ENCODE measurements around the gene PANX3.

The PANX3 gene

DNA sequence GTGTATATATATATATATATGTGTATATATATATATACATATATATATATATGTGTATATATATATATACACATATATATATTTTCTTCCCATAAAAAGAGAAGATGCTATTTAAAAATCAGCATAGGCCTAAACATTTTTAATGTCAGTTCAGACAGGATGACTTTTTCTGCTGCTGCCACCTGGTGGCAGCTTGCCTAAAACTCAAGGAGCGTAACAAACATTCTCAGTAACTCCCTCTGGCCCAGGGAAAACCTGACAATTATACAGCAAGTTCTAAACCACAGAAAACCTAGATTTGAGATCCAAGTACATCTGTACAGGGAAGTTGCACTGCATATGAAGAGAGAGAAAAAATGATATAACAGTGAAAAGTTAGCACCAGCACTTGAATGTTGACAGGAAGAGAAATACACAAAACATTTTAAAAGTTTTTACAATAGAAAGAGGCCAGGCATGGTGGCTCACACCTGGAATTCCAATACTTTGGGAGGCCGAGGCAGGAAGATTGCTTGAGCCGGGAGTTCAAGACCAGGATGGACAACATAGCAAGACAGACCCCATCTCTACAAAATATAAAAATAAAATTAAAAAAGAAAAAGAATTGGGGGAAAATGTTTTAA is 24.9 kb upstream of the PANX3 start:
- TF ChIP-seq, protein P1, sequence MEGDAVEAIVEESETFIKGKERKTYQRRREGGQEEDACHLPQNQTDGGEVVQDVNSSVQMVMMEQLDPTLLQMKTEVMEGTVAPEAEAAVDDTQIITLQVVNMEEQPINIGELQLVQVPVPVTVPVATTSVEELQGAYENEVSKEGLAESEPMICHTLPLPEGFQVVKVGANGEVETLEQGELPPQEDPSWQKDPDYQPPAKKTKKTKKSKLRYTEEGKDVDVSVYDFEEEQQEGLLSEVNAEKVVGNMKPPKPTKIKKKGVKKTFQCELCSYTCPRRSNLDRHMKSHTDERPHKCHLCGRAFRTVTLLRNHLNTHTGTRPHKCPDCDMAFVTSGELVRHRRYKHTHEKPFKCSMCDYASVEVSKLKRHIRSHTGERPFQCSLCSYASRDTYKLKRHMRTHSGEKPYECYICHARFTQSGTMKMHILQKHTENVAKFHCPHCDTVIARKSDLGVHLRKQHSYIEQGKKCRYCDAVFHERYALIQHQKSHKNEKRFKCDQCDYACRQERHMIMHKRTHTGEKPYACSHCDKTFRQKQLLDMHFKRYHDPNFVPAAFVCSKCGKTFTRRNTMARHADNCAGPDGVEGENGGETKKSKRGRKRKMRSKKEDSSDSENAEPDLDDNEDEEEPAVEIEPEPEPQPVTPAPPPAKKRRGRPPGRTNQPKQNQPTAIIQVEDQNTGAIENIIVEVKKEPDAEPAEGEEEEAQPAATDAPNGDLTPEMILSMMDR (IDR thresholded peaks at IDR 0.05; ENCODE audit: insufficient read depth, low read length, poor library complexity, severe bottlenecking) = peak; percentile 67
- no peak for TF ChIP-seq EZH2phosphoT487 (conservative IDR thresholded peaks at IDR 0.05; ENCODE audit: low read length)
- Histone ChIP-seq H3K36me3 (ENCODE audit: low read length) (no peaks in the 10 kb centered on the region), H3K4me2 (ENCODE audit: low read depth, low read length, poor library complexity, severe bottlenecking) (no peak overlapping the region), H3K79me2 (ENCODE audit: insufficient read depth, low read length) (no peaks in the 10 kb centered on the region), H3F3A (ENCODE audit: insufficient read depth) (no peaks in the 10 kb centered on the region), H3K4me3 (ENCODE audit: insufficient read depth, low read length, poor library complexity, severe bottlenecking) (no peak overlapping the region), H2AFZ (ENCODE audit: low read depth, low read length, severe bottlenecking) (no peak overlapping the region), H4K20me1 (ENCODE audit: low read depth, low read length) (no peaks in the 10 kb centered on the region), H3K27me3 (ENCODE audit: low read length) (no peaks in the 10 kb centered on the region), H3K9me2 (replicated peaks; ENCODE audit: insufficient read depth, low read length) (no peaks in the 10 kb centered on the region), H3K9me3 (ENCODE audit: insufficient read depth, low read length) (no peaks in the 10 kb centered on the region), H3K27ac (ENCODE audit: low read depth, low read length) (no peak overlapping the region), H3K9ac (ENCODE audit: low read length) (no peak overlapping the region)

DNA sequence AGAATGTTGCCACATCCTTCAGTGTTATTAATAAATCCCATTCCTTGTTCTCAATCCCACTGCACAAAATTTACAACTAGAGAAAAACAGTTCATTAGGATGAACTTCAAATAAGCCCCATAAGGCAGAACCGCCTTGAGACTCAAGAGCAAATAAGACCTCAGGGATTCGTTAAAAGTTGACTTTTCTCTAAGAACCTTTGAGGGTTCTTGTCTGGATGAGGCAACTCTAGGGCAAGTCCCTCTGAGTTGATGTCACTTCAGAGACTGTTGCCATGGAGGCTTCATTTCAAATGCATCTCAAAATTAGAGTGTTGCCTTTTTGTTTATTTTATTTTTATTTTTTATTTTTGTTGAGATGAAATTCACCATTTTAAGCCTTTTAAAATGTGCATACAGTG is 19.8 kb upstream of the PANX3 start:
- Histone ChIP-seq H3K4me2 (ENCODE audit: low read depth, low read length, poor library complexity, severe bottlenecking) (no peak overlapping the region), H3K9ac (ENCODE audit: low read length) (no peak overlapping the region), H3K9me3 (ENCODE audit: insufficient read depth, low read length) (no peaks in the 10 kb centered on the region), H3K9me2 (replicated peaks; ENCODE audit: insufficient read depth, low read length) (no peaks in the 10 kb centered on the region), H2AFZ (ENCODE audit: low read depth, low read length, severe bottlenecking) (no peak overlapping the region), H3K36me3 (ENCODE audit: low read length) (no peaks in the 10 kb centered on the region), H4K20me1 (ENCODE audit: low read depth, low read length) (no peaks in the 10 kb centered on the region), H3K4me3 (ENCODE audit: insufficient read depth, low read length, poor library complexity, severe bottlenecking) (no peak overlapping the region), H3K27ac (ENCODE audit: low read depth, low read length) (no peak overlapping the region), H3F3A (ENCODE audit: insufficient read depth) (no peaks in the 10 kb centered on the region), H3K79me2 (ENCODE audit: insufficient read depth, low read length) (no peaks in the 10 kb centered on the region), H3K27me3 (ENCODE audit: low read length) (no peaks in the 10 kb centered on the region)
- no peak for TF ChIP-seq EZH2phosphoT487 (conservative IDR thresholded peaks at IDR 0.05; ENCODE audit: low read length)
- TF ChIP-seq, protein P1 (IDR thresholded peaks at IDR 0.05; ENCODE audit: insufficient read depth, low read length, poor library complexity, severe bottlenecking) = no peak

DNA sequence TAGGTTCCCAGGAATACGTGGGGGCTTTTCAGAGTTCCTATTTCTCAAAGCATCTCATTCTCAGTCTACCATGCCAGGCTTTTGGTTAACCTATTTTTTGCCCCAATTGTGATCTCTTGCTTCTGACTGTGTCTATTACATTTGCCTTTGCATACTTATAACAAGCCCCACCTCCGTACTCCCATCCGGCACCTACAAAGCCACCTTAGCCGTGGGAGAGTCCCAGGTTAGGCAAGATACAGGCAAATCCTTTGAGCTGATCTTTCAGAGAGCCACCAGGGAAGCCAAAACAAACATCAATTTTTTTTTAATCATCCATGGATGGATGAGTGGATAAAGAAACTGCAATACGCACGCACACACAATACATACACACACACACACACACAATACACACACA is 18.6 kb upstream of the PANX3 start:
- Histone ChIP-seq H3K9me2 (replicated peaks; ENCODE audit: insufficient read depth, low read length) (no peaks in the 10 kb centered on the region), H3K36me3 (ENCODE audit: low read length) (no peaks in the 10 kb centered on the region), H3K9ac (ENCODE audit: low read length) (no peak overlapping the region), H3K27ac (ENCODE audit: low read depth, low read length) (no peak overlapping the region), H3K4me3 (ENCODE audit: insufficient read depth, low read length, poor library complexity, severe bottlenecking) (no peak overlapping the region), H2AFZ (ENCODE audit: low read depth, low read length, severe bottlenecking) (no peak overlapping the region), H3K4me2 (ENCODE audit: low read depth, low read length, poor library complexity, severe bottlenecking) (no peak overlapping the region), H3K27me3 (ENCODE audit: low read length) (no peaks in the 10 kb centered on the region), H4K20me1 (ENCODE audit: low read depth, low read length) (no peaks in the 10 kb centered on the region), H3F3A (ENCODE audit: insufficient read depth) (no peaks in the 10 kb centered on the region), H3K79me2 (ENCODE audit: insufficient read depth, low read length) (no peaks in the 10 kb centered on the region), H3K9me3 (ENCODE audit: insufficient read depth, low read length) (no peaks in the 10 kb centered on the region)
- TF ChIP-seq, protein P1 (IDR thresholded peaks at IDR 0.05; ENCODE audit: insufficient read depth, low read length, poor library complexity, severe bottlenecking) = no peak
- TF ChIP-seq EZH2phosphoT487 (conservative IDR thresholded peaks at IDR 0.05; ENCODE audit: low read length) = no peak
